ENCODE results near the gene KCNJ6. TPM values are rescaled to one million over a fixed set of nuclear protein-coding genes. Genes with fewer than 3 reads are reported as not detected.

Gene KCNJ6
- total and polyA plus RNA-seq, 3 donors from 2014 or later, result 0.24 to 0.25 (median 0.25) TPM

DNA sequence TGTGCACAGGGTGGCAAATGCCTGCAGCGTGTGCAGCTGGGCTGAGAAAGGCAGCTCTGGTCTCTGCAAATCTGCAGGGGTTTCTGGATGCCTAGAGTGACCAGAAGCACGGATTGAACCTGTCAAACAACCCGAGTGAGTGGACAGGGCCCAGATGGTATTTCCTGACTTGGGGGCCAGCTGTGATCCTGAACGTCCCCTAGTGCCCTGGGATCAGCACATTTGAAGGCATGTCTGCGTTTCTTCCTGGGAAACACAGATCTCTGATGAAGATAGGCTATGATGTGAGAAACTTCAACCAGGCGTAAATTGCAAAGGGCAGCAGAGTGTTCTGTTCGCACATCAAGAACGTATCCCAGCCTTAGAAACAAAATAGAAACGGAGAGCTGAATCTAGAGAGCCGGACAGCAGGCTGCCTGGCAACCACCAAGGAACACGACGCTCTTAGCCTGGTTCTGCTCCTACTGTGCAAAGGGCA, 163.1 kb downstream of the KCNJ6 start:
- WGBS, 2 donors, result 41 to 61% methylated on average over 10 to 12 of the region's 12 CpGs
- Histone ChIP-seq H3K4me3 (no peak overlapping the region), H3K27ac (no peak overlapping the region), H3K27me3 (no peaks in the 10 kb centered on the region), H3K36me3 (ENCODE audit: low read depth, missing control alignments) (no peaks in the 10 kb centered on the region), H3K9me3 (no peaks in the 10 kb centered on the region), H3K4me1 (no peaks in the 10 kb centered on the region)
- intact Hi-C loops (cut with DNase I; ENCODE audit: low total_unique reads), result no loop called here
- no peak for DNase-seq
- no peak for TF ChIP-seq POLR2A (IDR thresholded peaks at IDR 0.05)

DNA sequence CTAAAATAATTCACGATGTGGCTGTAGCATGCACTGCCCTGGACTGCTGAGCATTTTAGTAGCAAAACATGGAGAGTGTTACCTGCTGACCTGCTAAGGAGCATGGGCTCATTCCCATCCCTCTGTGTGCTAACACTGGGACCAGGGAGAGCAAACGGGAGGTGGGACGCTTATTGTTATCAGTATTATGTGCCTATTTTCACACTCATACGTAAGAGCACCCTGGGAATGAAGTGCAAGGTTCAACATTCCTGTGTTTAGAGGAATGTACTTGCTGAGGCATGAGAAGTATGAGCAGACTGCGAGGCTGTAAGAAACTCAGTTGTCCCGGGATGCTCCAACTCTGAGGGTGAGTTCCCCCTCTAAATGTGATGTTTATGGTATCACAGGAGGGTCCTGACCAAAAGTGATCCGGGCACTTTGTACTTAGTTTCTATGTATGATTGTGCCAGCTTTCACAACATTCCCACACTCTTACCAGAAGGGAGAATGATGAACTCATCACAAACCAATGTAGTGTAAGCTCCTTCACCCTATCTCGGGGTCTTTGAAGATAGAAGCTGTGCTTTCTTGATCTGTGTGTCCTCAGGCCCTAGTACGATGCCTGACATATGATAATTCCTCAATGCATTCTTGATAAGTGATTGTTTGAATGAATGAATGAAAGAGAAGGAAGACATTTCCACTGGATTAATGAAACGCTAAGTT, 164.8 kb downstream of the KCNJ6 start:
- Histone ChIP-seq H3K4me3 (no peak overlapping the region), H3K4me1 (no peaks in the 10 kb centered on the region), H3K36me3 (ENCODE audit: low read depth, missing control alignments) (no peaks in the 10 kb centered on the region), H3K27ac (no peak overlapping the region), H3K9me3 (no peaks in the 10 kb centered on the region), H3K27me3 (no peaks in the 10 kb centered on the region)
- TF ChIP-seq, protein P1, sequence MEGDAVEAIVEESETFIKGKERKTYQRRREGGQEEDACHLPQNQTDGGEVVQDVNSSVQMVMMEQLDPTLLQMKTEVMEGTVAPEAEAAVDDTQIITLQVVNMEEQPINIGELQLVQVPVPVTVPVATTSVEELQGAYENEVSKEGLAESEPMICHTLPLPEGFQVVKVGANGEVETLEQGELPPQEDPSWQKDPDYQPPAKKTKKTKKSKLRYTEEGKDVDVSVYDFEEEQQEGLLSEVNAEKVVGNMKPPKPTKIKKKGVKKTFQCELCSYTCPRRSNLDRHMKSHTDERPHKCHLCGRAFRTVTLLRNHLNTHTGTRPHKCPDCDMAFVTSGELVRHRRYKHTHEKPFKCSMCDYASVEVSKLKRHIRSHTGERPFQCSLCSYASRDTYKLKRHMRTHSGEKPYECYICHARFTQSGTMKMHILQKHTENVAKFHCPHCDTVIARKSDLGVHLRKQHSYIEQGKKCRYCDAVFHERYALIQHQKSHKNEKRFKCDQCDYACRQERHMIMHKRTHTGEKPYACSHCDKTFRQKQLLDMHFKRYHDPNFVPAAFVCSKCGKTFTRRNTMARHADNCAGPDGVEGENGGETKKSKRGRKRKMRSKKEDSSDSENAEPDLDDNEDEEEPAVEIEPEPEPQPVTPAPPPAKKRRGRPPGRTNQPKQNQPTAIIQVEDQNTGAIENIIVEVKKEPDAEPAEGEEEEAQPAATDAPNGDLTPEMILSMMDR (IDR thresholded peaks at IDR 0.05), result no peak
- TF ChIP-seq POLR2A (IDR thresholded peaks at IDR 0.05), result no peak
- 66 to 71% methylated on average over 10 of the region's 10 CpGs for WGBS, 2 donors
- intact Hi-C loops (cut with DNase I; ENCODE audit: low total_unique reads), result no loop called here
- no peak for DNase-seq

DNA sequence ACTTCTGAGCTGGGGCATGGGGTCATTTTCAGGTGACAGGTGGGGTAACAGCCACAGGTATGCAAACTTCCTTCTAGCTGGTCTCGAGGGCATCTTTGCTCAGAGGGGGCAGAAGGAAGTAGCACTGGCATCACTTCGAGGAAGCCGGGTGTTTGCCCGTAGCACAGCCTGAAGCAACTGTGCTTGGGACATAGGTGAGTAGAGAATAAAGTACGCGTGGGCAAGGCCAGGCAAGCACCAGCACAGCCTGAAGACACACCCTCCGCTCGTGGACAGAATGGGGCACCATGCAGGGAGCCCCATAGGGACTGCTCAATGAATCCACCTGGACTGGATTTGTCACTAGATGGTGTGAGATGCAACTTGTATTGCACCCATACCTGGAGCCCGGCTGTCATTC, 167.1 kb downstream of the KCNJ6 start:
- no peak for DNase-seq
- TF ChIP-seq POLR2A (IDR thresholded peaks at IDR 0.05), result no peak
- 87 to 92% methylated on average over 6 to 9 of the region's 9 CpGs for WGBS, 2 donors
- Histone ChIP-seq H3K4me1 (no peaks in the 10 kb centered on the region), H3K4me3 (no peak overlapping the region), H3K27me3 (no peaks in the 10 kb centered on the region), H3K36me3 (ENCODE audit: low read depth, missing control alignments) (no peaks in the 10 kb centered on the region), H3K27ac (no peak overlapping the region), H3K9me3 (no peaks in the 10 kb centered on the region)
- intact Hi-C loops (cut with DNase I; ENCODE audit: low total_unique reads), result no loop called here

DNA sequence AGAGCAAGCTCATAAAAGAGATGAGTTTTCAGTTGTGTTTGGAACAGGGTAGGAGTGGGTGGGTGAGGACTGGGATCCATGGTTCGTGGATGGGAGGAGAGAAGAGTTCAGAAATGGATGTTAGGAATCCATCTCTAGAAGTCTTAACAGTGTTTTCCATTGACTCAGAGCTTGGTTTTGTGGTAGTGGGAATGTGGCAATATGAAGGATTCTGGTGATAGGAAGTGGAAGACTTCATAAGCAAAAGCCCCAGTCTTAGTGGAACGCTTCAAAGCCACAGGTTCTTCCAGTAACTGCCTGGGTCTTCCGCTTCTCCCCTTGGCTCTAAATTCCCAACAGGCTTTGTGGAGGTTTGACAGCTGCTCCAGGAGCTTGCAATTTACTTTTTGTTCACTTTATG, 167.9 kb downstream of the KCNJ6 start:
- H3K4me3 ChIP-seq, result no peak overlapping the region
- H3K9me3 ChIP-seq, result no peaks in the 10 kb centered on the region
- H3K36me3 ChIP-seq (ENCODE audit: low read depth, missing control alignments), result no peaks in the 10 kb centered on the region
- intact Hi-C loops (cut with DNase I; ENCODE audit: low total_unique reads), result no loop called here
- DNase-seq, result no peak
- 83 to 99% methylated on average over 3 of the region's 3 CpGs for WGBS, 2 donors
- H3K27ac ChIP-seq, result no peak overlapping the region
- H3K27me3 ChIP-seq, result no peaks in the 10 kb centered on the region
- no peaks in the 10 kb centered on the region for H3K4me1 ChIP-seq
- no peak for TF ChIP-seq POLR2A (IDR thresholded peaks at IDR 0.05)
- TF ChIP-seq, protein P1 (IDR thresholded peaks at IDR 0.05), result no peak

DNA sequence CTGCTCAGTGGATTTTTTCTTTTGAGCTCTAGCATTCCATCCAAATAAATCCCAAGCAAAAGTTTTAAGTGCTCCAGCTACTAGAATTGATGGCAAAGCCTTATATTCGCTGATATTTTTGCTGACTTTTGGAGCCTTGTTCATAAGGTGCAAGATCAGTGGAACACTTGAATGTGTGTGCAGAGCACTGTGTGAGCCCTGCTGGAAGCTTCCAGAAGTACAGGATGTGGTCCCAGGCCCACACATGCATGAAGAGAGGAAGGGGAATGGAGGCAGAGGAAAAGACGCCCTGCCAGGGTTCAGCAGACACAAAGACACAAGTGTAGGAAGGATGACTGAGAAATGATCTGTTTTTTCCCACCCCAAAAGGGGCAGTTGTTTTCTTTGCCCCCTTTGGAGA, 169.4 kb downstream of the KCNJ6 start:
- H3K27me3 ChIP-seq, result no peaks in the 10 kb centered on the region
- H3K36me3 ChIP-seq (ENCODE audit: low read depth, missing control alignments), result no peaks in the 10 kb centered on the region
- no peak for DNase-seq
- WGBS, 2 donors, result 71 to 86% methylated on average over 2 of the region's 2 CpGs
- no peak overlapping the region for H3K27ac ChIP-seq
- no peak for TF ChIP-seq POLR2A (IDR thresholded peaks at IDR 0.05)
- TF ChIP-seq, protein P1 (IDR thresholded peaks at IDR 0.05), result no peak
- intact Hi-C loops (cut with DNase I; ENCODE audit: low total_unique reads), result no loop called here
- no peaks in the 10 kb centered on the region for H3K4me1 ChIP-seq
- H3K4me3 ChIP-seq, result no peak overlapping the region
- H3K9me3 ChIP-seq, result no peaks in the 10 kb centered on the region

DNA sequence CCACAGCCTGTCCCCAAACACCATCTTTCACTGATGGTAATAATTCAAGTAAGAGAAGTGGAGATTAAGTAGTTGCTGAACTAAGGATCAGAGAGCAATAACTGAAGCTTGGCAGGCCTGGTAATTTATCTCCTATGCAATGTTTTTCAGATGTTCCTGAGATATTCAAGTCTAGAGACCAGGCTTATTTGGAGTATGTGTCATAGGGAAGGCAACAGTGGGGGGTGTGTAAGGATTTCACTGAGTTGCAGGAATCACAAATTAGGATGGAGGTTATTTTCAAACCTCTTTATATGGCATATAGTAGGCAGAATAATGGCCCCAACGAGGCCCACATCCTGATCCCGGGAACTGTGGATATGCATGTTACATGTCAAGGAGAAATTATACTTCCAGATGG, 171.7 kb downstream of the KCNJ6 start:
- intact Hi-C loops (cut with DNase I; ENCODE audit: low total_unique reads), result no loop called here
- 86% methylated on average over 2 of the region's 2 CpGs for WGBS, 2 donors

More for the DNA sequence above, 171.7 kb downstream of the KCNJ6 start:
- Histone ChIP-seq H3K4me1 (no peaks in the 10 kb centered on the region), H3K9me3 (no peaks in the 10 kb centered on the region), H3K27ac (no peak overlapping the region), H3K27me3 (no peaks in the 10 kb centered on the region), H3K4me3 (no peak overlapping the region), H3K36me3 (ENCODE audit: low read depth, missing control alignments) (no peaks in the 10 kb centered on the region)
- DNase-seq, result no peak
- TF ChIP-seq, protein P1 (IDR thresholded peaks at IDR 0.05), result no peak
- TF ChIP-seq POLR2A (IDR thresholded peaks at IDR 0.05), result no peak

All from testis (tissue), 3 donors.